GM23338 (cell line): ENCODE data around the gene BMPER. TPM values are rescaled to one million over a fixed set of nuclear protein-coding genes. Genes with fewer than 3 reads are reported as not detected.

Experiments used
- ATAC-seq: fragments of 200-7000 bp; cut with Tn5 transposase; 3 replicates; pipeline ENCODE4 v1.9.1; 2020
- DNase-seq: peaks from one replicate; pipeline ENCODE4 v3.0.0-alpha.2; 2015; ENCODE audit warnings: low spot score
- H2AFZ ChIP-seq: fragments of 200-600 bp; sonication (generic); 2 replicates; pipeline ENCODE4 v1.8.0; 2016; ENCODE audit warnings: antibody characterized with exemption, mild to moderate bottlenecking, moderate library complexity
- H3F3A ChIP-seq: fragments of 200-600 bp; sonication (generic); replicated peaks from 2 replicates; pipeline ENCODE4 v1.8.0; 2017; ENCODE audit warnings: antibody characterized with exemption, mixed run types, low read depth
- H3K27ac ChIP-seq: fragments of 200-600 bp; sonication (generic); 2 replicates; pipeline ENCODE4 v1.6.1; 2016; ENCODE audit warnings: low read depth
- H3K27me3 ChIP-seq: fragments of 200-600 bp; sonication (generic); 2 replicates; pipeline ENCODE4 v1.8.0; 2016; ENCODE audit warnings: mild to moderate bottlenecking, mixed run types, moderate library complexity; ENCODE audit not compliant: insufficient read depth
- H3K36me3 ChIP-seq: fragments of 200-600 bp; sonication (generic); 2 replicates; pipeline ENCODE4 v1.8.0; 2016; ENCODE audit warnings: mild to moderate bottlenecking; ENCODE audit not compliant: insufficient read depth
- H3K4me1 ChIP-seq: fragments of 200-600 bp; sonication (generic); 2 replicates; pipeline ENCODE4 v1.8.0; 2016; ENCODE audit warnings: mild to moderate bottlenecking, moderate library complexity; ENCODE audit not compliant: insufficient read depth
- H3K4me2 ChIP-seq: fragments of 200-600 bp; sonication (generic); 2 replicates; pipeline ENCODE4 v1.7.1; 2017; ENCODE audit warnings: mixed run types
- H3K4me3 ChIP-seq: fragments of 200-600 bp; sonication (generic); 2 replicates; pipeline ENCODE4 v1.6.1; 2016; ENCODE audit warnings: mixed run types
- H3K79me2 ChIP-seq: fragments of 200-600 bp; sonication (generic); replicated peaks from 2 replicates; pipeline ENCODE4 v1.8.0; 2017; ENCODE audit warnings: mild to moderate bottlenecking; ENCODE audit not compliant: insufficient read depth
- H3K9me2 ChIP-seq: fragments of 200-600 bp; sonication (generic); 2 replicates; pipeline ENCODE4 v1.8.0; 2017; ENCODE audit not compliant: insufficient read depth
- H4K20me1 ChIP-seq: fragments of 200-600 bp; sonication (generic); replicated peaks from 2 replicates; pipeline ENCODE4 v1.8.0; 2017; ENCODE audit warnings: mild to moderate bottlenecking; ENCODE audit not compliant: insufficient read depth
- H3K27ac Mint-ChIP-seq: 2 replicates; pipeline ENCODE4 v1.8.0; 2020; ENCODE audit warnings: inconsistent platforms, mild to moderate bottlenecking, moderate library complexity, mixed read lengths
- H3K27me3 Mint-ChIP-seq: 3 replicates; pipeline ENCODE4 v1.8.0; 2022; ENCODE audit warnings: low read depth, mild to moderate bottlenecking, moderate library complexity, mixed read lengths, inconsistent platforms; ENCODE audit not compliant: insufficient read depth, poor library complexity
- H3K36me3 Mint-ChIP-seq: 3 replicates; pipeline ENCODE4 v1.8.0; 2021; ENCODE audit warnings: low read depth, mild to moderate bottlenecking, inconsistent platforms, moderate library complexity, mixed read lengths
- H3K4me1 Mint-ChIP-seq: 3 replicates; pipeline ENCODE4 v1.8.0; 2020; ENCODE audit warnings: mild to moderate bottlenecking, inconsistent platforms, mixed read lengths
- H3K4me3 Mint-ChIP-seq: 3 replicates; pipeline ENCODE4 v1.8.0; 2021; ENCODE audit warnings: moderate library complexity, mild to moderate bottlenecking, inconsistent platforms, mixed read lengths
- H3K9me3 Mint-ChIP-seq: 3 replicates; pipeline ENCODE4 v1.8.0; 2020; ENCODE audit warnings: moderate library complexity, mild to moderate bottlenecking, inconsistent platforms, mixed read lengths
- CREB1 ChIP-seq: fragments of 250-450 bp; sonication (Bioruptor Pico); IDR thresholded peaks from 2 replicates; pipeline ENCODE4 v1.5.0; 2020; ENCODE audit warnings: low read depth, mild to moderate bottlenecking, moderate library complexity
- EZH2 ChIP-seq: fragments of 200-600 bp; sonication (generic); IDR thresholded peaks from one replicate; pipeline ENCODE4 v1.8.0; 2017; ENCODE audit warnings: antibody characterized with exemption, mild to moderate bottlenecking, low read depth; ENCODE audit not compliant: unreplicated experiment
- EZH2phosphoT487 ChIP-seq: fragments of 200-600 bp; sonication (generic); IDR thresholded peaks from one replicate; pipeline ENCODE4 v1.8.1; 2018; ENCODE audit warnings: antibody characterized with exemption; ENCODE audit not compliant: unreplicated experiment
- JUNB ChIP-seq: IDR thresholded peaks from one replicate; pipeline ENCODE4 v1.6.1; 2016; ENCODE audit warnings: antibody characterized with exemption; ENCODE audit not compliant: unreplicated experiment
- NANOG ChIP-seq: IDR thresholded peaks from 2 replicates; pipeline ENCODE4 v1.6.1; 2016; ENCODE audit warnings: antibody characterized with exemption, borderline replicate concordance
- POLR2AphosphoS5 ChIP-seq: IDR thresholded peaks from 2 replicates; pipeline ENCODE4 v1.6.1; 2016; ENCODE audit warnings: antibody characterized with exemption, low read depth
- STAT1 ChIP-seq: IDR thresholded peaks from one replicate; pipeline ENCODE4 v1.6.1; 2016; ENCODE audit warnings: antibody characterized with exemption; ENCODE audit not compliant: unreplicated experiment
- ZNF114 ChIP-seq: fragments of 250-450 bp; sonication (Bioruptor Pico); IDR thresholded peaks from 2 replicates; pipeline ENCODE4 v1.5.0; 2020; ENCODE audit warnings: mild to moderate bottlenecking, moderate library complexity
- polyA plus RNA-seq: library from polyadenylated mRNA; unstranded; fragments of >200 nt; fragmentation: Nextera tagmentation; extraction: Ambion mirVana; gene quantifications from 2 replicates; pipeline ENCODE4 v1.2.1, GENCODE V29; 2016
- total RNA-seq: library from RNA; depleted of rRNA; stranded (reverse); fragments of >200 nt; shearing (Covaris generic); gene quantifications from 2 replicates; pipeline ENCODE4 v1.2.3, GENCODE V29; 2014
- TF ChIP-seq, protein P1 (sequence below): IDR thresholded peaks from one replicate; pipeline ENCODE4 v1.6.1; 2018; ENCODE audit warnings: antibody characterized with exemption; ENCODE audit not compliant: unreplicated experiment
- TF ChIP-seq, protein P2 (sequence below): IDR thresholded peaks from 2 replicates; pipeline ENCODE4 v1.6.1; 2016; ENCODE audit warnings: antibody characterized with exemption
- TF ChIP-seq, protein P3 (sequence below), 2 experiments: fragments of 200-600 bp in 1 of 2; sonication (generic) in 1 of 2; conservative IDR thresholded peaks; 2 replicates each; pipeline versions ENCODE4 v1.5.1 to v1.6.1; 2016 to 2017; ENCODE audit warnings: antibody characterized with exemption in 2 of 2, low read depth in 2 of 2, mild to moderate bottlenecking in 2 of 2, moderate library complexity in 1 of 2

Gene BMPER
- total and polyA plus RNA-seq, 2 experiments from 2014 or later, result 0.53 to 1.4 TPM

DNA sequence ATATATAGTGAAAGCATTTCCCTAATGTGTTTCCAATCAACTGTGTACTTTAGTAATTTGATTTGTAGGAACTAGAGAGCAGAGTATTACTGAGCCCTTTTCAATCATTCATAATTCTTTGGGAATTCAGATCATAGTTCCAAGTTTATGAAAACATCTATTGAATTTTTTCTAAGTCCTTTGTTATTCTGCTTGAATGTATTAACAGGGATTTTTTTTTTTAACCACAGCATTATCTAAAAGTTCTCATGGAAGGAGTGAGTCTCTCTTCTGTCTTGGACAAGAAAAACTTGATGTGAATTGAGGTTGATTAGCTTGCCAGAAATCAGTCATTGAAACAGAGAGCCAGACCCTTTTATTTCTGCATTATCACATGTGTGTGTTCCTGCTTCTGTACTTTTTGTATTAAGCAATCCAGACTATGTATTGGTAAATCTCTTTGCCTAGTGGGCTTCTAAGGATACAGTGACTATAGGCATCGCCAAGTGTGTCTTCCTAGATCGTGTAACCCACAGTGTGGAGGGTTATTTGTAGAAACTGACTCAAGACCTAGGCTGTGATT, 59.9 kb downstream of the BMPER start:
- no peaks in the 10 kb centered on the region for H3K36me3 Mint-ChIP-seq
- Histone ChIP-seq H3K4me1 (peaks cover under 1% of the 10 kb centered on the region; the same call in 1 of the 2 replicates), H3K27ac (no peak overlapping the region), H3K36me3 (no peaks in the 10 kb centered on the region), H2AFZ (no peak overlapping the region), H4K20me1 (no peaks in the 10 kb centered on the region), H3K4me2 (no peak overlapping the region), H3K79me2 (no peaks in the 10 kb centered on the region), H3F3A (no peaks in the 10 kb centered on the region), H3K9me2 (peaks cover 17% of the 10 kb centered on the region), H3K4me3 (no peak overlapping the region), H3K27me3 (no peaks in the 10 kb centered on the region)
- ATAC-seq (no peak), DNase-seq (no peak)
- peaks cover 15% of the 10 kb centered on the region for H3K4me1 Mint-ChIP-seq
- no peaks in the 10 kb centered on the region for H3K9me3 Mint-ChIP-seq
- H3K4me3 Mint-ChIP-seq, result no peak overlapping the region
- no peaks in the 10 kb centered on the region for H3K27me3 Mint-ChIP-seq
- TF ChIP-seq, protein P1, sequence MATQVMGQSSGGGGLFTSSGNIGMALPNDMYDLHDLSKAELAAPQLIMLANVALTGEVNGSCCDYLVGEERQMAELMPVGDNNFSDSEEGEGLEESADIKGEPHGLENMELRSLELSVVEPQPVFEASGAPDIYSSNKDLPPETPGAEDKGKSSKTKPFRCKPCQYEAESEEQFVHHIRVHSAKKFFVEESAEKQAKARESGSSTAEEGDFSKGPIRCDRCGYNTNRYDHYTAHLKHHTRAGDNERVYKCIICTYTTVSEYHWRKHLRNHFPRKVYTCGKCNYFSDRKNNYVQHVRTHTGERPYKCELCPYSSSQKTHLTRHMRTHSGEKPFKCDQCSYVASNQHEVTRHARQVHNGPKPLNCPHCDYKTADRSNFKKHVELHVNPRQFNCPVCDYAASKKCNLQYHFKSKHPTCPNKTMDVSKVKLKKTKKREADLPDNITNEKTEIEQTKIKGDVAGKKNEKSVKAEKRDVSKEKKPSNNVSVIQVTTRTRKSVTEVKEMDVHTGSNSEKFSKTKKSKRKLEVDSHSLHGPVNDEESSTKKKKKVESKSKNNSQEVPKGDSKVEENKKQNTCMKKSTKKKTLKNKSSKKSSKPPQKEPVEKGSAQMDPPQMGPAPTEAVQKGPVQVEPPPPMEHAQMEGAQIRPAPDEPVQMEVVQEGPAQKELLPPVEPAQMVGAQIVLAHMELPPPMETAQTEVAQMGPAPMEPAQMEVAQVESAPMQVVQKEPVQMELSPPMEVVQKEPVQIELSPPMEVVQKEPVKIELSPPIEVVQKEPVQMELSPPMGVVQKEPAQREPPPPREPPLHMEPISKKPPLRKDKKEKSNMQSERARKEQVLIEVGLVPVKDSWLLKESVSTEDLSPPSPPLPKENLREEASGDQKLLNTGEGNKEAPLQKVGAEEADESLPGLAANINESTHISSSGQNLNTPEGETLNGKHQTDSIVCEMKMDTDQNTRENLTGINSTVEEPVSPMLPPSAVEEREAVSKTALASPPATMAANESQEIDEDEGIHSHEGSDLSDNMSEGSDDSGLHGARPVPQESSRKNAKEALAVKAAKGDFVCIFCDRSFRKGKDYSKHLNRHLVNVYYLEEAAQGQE, result no peak
- TF ChIP-seq ZNF114, result no peak
- no peak overlapping the region for H3K27ac Mint-ChIP-seq

DNA sequence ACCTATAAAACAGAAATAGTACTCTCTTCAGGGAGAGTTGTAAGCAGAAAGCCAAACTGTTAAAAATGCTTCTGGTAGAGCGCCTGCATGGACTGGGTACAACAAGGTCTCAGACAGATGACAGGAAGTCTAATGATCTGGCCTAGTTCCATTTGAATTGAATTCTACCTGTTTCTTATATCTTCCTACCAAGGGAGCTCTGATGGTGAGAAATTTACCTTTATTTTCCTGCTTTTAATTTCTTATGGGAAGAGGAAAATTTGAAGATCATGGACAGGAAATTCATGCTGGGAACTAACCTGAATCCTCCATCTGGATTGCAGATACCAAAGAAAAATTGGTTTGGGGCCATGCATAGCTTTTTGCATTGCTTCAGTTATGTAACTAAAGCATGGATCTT, 63.3 kb downstream of the BMPER start:
- H3K4me1 ChIP-seq, result peaks cover 5% of the 10 kb centered on the region; the same call in 1 of the 2 replicates
- Mint-ChIP-seq H3K27me3 (no peaks in the 10 kb centered on the region), H3K27ac (no peak overlapping the region; the same call in 1 of the 2 replicates), H3K36me3 (no peaks in the 10 kb centered on the region), H3K4me3 (no peak overlapping the region), H3K4me1 (peaks cover 21% of the 10 kb centered on the region), H3K9me3 (no peaks in the 10 kb centered on the region; the same call in 2 of the 3 replicates)
- ATAC-seq, result no peak
- H3K27me3 ChIP-seq, result no peaks in the 10 kb centered on the region
- H2AFZ ChIP-seq, result no peak overlapping the region
- no peak overlapping the region for H3K27ac ChIP-seq
- H3K4me3 ChIP-seq, result no peak overlapping the region
- H3K9me2 ChIP-seq, result peaks cover 5% of the 10 kb centered on the region; the same call in 1 of the 2 replicates
- no peaks in the 10 kb centered on the region for H3K79me2 ChIP-seq
- no peaks in the 10 kb centered on the region for H3F3A ChIP-seq
- H4K20me1 ChIP-seq, result no peaks in the 10 kb centered on the region
- DNase-seq, result no peak
- no peaks in the 10 kb centered on the region for H3K36me3 ChIP-seq
- H3K4me2 ChIP-seq, result no peak overlapping the region
- TF ChIP-seq EZH2phosphoT487, result no peak
- no peak for TF ChIP-seq ZNF114
- no peak for TF ChIP-seq STAT1
- TF ChIP-seq EZH2, result no peak
- TF ChIP-seq, protein P2, sequence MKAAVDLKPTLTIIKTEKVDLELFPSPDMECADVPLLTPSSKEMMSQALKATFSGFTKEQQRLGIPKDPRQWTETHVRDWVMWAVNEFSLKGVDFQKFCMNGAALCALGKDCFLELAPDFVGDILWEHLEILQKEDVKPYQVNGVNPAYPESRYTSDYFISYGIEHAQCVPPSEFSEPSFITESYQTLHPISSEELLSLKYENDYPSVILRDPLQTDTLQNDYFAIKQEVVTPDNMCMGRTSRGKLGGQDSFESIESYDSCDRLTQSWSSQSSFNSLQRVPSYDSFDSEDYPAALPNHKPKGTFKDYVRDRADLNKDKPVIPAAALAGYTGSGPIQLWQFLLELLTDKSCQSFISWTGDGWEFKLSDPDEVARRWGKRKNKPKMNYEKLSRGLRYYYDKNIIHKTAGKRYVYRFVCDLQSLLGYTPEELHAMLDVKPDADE, result no peak
- no peak for TF ChIP-seq NANOG
- TF ChIP-seq, protein P1, result no peak
- no peak for TF ChIP-seq POLR2AphosphoS5
- TF ChIP-seq, protein P3, sequence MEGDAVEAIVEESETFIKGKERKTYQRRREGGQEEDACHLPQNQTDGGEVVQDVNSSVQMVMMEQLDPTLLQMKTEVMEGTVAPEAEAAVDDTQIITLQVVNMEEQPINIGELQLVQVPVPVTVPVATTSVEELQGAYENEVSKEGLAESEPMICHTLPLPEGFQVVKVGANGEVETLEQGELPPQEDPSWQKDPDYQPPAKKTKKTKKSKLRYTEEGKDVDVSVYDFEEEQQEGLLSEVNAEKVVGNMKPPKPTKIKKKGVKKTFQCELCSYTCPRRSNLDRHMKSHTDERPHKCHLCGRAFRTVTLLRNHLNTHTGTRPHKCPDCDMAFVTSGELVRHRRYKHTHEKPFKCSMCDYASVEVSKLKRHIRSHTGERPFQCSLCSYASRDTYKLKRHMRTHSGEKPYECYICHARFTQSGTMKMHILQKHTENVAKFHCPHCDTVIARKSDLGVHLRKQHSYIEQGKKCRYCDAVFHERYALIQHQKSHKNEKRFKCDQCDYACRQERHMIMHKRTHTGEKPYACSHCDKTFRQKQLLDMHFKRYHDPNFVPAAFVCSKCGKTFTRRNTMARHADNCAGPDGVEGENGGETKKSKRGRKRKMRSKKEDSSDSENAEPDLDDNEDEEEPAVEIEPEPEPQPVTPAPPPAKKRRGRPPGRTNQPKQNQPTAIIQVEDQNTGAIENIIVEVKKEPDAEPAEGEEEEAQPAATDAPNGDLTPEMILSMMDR (conservative IDR thresholded peaks at IDR 0.05; ENCODE audit: low read depth in 2 of 2), result no peak
- TF ChIP-seq CREB1 (CRISPR knock-in tag), result no peak
- TF ChIP-seq JUNB, result no peak
